GM12878 (cell line): ENCODE measurements around the gene CCDC68.

Source experiments
- BHLHE40 ChIP-seq, 2 experiments: fragments of 450-650 bp in 1 of 2; IDR thresholded peaks; 2 replicates each; pipeline ENCODE4 v1.6.1; 2011 to 2017; ENCODE audit warnings: low read depth in 2 of 2, borderline replicate concordance in 1 of 2, improper control_type of control experiment in 1 of 2, low read length in 1 of 2, mild to moderate bottlenecking in 1 of 2
- CBFB ChIP-seq: IDR thresholded peaks from 2 replicates; pipeline ENCODE4 v1.6.1; 2016; ENCODE audit warnings: antibody characterized with exemption, low read depth
- EP300 ChIP-seq, 2 experiments: fragments of 150-350 bp in 1 of 2; IDR thresholded peaks; 2 replicates each; pipeline ENCODE4 v1.6.1; 2011 to 2012; ENCODE audit warnings: low read depth in 2 of 2, low read length in 2 of 2, borderline replicate concordance in 1 of 2, improper control_type of control experiment in 1 of 2, inconsistent platforms in 1 of 2; ENCODE audit not compliant: control insufficient read depth in 1 of 2
- POLR2A ChIP-seq: IDR thresholded peaks from 2 replicates; pipeline ENCODE4 v1.6.1; 2011; ENCODE audit warnings: low read depth, mild to moderate bottlenecking, low read length
- RELA ChIP-seq: fragments of 450-650 bp; IDR thresholded peaks from 2 replicates; pipeline ENCODE4 v1.8.0; 2014; ENCODE audit warnings: borderline replicate concordance; ENCODE audit not compliant: partially characterized antibody
- TF ChIP-seq, protein P1 (sequence below), 3 experiments: IDR thresholded peaks in 2 of 3; conservative IDR thresholded peaks in 1 of 3; 2 replicates each; pipeline ENCODE4 v1.5.1; 2011; ENCODE audit warnings: low read depth in 3 of 3, low read length in 3 of 3, mild to moderate bottlenecking in 3 of 3, control low read depth in 2 of 3, moderate library complexity in 2 of 3, inconsistent platforms in 1 of 3, mixed read lengths in 1 of 3; ENCODE audit not compliant: control insufficient read depth in 2 of 3, insufficient read depth in 1 of 3; ENCODE audit errors: extremely low read depth in 1 of 3
- TF ChIP-seq, protein P2 (sequence below): IDR thresholded peaks from 2 replicates; pipeline ENCODE4 v1.6.1; 2012; ENCODE audit warnings: mild to moderate bottlenecking, low read depth, low read length

DNA sequence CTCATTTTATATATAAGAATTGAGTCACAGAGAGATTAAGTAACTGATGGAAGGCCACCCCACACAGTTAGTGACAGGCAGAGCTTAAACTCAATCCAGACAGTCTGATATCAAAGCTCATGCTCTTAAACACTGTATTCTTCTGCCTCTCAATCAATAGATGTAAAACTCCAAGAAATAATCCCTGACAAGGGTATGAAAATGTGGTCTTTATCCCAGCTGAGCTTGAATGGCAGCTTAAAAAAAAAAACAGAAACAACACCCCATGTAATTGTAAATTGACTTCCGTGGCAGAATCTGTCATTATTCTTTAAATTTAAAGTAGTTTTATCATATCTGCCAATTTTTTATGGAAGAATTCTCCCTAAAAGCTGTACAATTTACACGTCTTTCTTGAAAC is 70.9 kb downstream of the CCDC68 start:
- no peak for TF ChIP-seq RELA
- TF ChIP-seq, protein P1, sequence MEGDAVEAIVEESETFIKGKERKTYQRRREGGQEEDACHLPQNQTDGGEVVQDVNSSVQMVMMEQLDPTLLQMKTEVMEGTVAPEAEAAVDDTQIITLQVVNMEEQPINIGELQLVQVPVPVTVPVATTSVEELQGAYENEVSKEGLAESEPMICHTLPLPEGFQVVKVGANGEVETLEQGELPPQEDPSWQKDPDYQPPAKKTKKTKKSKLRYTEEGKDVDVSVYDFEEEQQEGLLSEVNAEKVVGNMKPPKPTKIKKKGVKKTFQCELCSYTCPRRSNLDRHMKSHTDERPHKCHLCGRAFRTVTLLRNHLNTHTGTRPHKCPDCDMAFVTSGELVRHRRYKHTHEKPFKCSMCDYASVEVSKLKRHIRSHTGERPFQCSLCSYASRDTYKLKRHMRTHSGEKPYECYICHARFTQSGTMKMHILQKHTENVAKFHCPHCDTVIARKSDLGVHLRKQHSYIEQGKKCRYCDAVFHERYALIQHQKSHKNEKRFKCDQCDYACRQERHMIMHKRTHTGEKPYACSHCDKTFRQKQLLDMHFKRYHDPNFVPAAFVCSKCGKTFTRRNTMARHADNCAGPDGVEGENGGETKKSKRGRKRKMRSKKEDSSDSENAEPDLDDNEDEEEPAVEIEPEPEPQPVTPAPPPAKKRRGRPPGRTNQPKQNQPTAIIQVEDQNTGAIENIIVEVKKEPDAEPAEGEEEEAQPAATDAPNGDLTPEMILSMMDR (IDR thresholded peaks at IDR 0.05 in 2 of 3, conservative IDR thresholded peaks at IDR 0.05 in 1 of 3; ENCODE audit: control insufficient read depth in 2 of 3, extremely low read depth in 1 of 3, insufficient read depth in 1 of 3, low read depth in 3 of 3, low read length in 3 of 3), result no peak
- TF ChIP-seq EP300 (IDR thresholded peaks at IDR 0.05; ENCODE audit: borderline replicate concordance in 1 of 2, control insufficient read depth in 1 of 2, low read depth in 2 of 2, low read length in 2 of 2), result no peak
- no peak for TF ChIP-seq BHLHE40 (IDR thresholded peaks at IDR 0.05; ENCODE audit: borderline replicate concordance in 1 of 2, low read depth in 2 of 2, low read length in 1 of 2)
- no peak for TF ChIP-seq POLR2A
- TF ChIP-seq CBFB, result no peak
- TF ChIP-seq, protein P2, sequence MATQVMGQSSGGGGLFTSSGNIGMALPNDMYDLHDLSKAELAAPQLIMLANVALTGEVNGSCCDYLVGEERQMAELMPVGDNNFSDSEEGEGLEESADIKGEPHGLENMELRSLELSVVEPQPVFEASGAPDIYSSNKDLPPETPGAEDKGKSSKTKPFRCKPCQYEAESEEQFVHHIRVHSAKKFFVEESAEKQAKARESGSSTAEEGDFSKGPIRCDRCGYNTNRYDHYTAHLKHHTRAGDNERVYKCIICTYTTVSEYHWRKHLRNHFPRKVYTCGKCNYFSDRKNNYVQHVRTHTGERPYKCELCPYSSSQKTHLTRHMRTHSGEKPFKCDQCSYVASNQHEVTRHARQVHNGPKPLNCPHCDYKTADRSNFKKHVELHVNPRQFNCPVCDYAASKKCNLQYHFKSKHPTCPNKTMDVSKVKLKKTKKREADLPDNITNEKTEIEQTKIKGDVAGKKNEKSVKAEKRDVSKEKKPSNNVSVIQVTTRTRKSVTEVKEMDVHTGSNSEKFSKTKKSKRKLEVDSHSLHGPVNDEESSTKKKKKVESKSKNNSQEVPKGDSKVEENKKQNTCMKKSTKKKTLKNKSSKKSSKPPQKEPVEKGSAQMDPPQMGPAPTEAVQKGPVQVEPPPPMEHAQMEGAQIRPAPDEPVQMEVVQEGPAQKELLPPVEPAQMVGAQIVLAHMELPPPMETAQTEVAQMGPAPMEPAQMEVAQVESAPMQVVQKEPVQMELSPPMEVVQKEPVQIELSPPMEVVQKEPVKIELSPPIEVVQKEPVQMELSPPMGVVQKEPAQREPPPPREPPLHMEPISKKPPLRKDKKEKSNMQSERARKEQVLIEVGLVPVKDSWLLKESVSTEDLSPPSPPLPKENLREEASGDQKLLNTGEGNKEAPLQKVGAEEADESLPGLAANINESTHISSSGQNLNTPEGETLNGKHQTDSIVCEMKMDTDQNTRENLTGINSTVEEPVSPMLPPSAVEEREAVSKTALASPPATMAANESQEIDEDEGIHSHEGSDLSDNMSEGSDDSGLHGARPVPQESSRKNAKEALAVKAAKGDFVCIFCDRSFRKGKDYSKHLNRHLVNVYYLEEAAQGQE, result no peak
